DMS 273 (cell line): ENCODE data around the gene FAM114A2.
"Not testable (repeated sequence)": the region's sequence is repeated elsewhere in the genome, so short reads cannot be mapped to it uniquely, and the experiment has no call there.

Experiments used
- DNase-seq: peaks from one replicate; lab custom pipeline; 2025; ENCODE audit not compliant: unreplicated experiment; lab: John Stamatoyannopoulos, UW

FAM114A2 gene

GRCh38 chr5:154049636-154050035 lies 10.9 kb upstream of the FAM114A2 start:
- DNase-seq = no peak

GRCh38 chr5:154047324-154047723 lies 8.6 kb upstream of the FAM114A2 start:
- DNase-seq = no peak

GRCh38 chr5:154046486-154046885 lies 7.8 kb upstream of the FAM114A2 start:
- DNase-seq = no peak

GRCh38 chr5:154044581-154044980 lies 5.9 kb upstream of the FAM114A2 start:
- no peak for DNase-seq

GRCh38 chr5:154044099-154044498 lies 5.4 kb upstream of the FAM114A2 start:
- DNase-seq = no peak

- DNase-seq = no peak
Observed at GRCh38 chr5:154042766-154043165, 4.1 kb upstream of the FAM114A2 start.

- no peak for DNase-seq
Observed at GRCh38 chr5:154039458-154039829, 734 bp upstream of the FAM114A2 start.

- DNase-seq = peak; percentile 78
Observed at GRCh38 chr5:154038261-154038706, 426 bp downstream of the FAM114A2 start.

- no peak for DNase-seq
Observed at GRCh38 chr5:154034944-154035343, 3.8 kb downstream of the FAM114A2 start.

- DNase-seq = no peak
Observed at GRCh38 chr5:154031937-154032489, 6.7 kb downstream of the FAM114A2 start.

- DNase-seq = no peak
Observed at GRCh38 chr5:154025951-154026350, 12.8 kb downstream of the FAM114A2 start.

- not testable (repeated sequence) for DNase-seq
Observed at GRCh38 chr5:154018919-154019318, 19.8 kb downstream of the FAM114A2 start.

GRCh38 chr5:154015071-154015693 lies 23.5 kb downstream of the FAM114A2 start:
- DNase-seq = no peak

GRCh38 chr5:154010660-154011059 lies 28.1 kb downstream of the FAM114A2 start:
- no peak for DNase-seq

GRCh38 chr5:154005648-154006047 lies 33.1 kb downstream of the FAM114A2 start:
- DNase-seq = no peak

GRCh38 chr5:154002511-154003020 lies 36.1 kb downstream of the FAM114A2 start:
- no peak for DNase-seq

GRCh38 chr5:154002093-154002492 lies 36.6 kb downstream of the FAM114A2 start:
- no peak for DNase-seq

- DNase-seq = no peak
Observed at GRCh38 chr5:154000703-154001102, 38.0 kb downstream of the FAM114A2 start.

GRCh38 chr5:153999995-154000394 lies 38.7 kb downstream of the FAM114A2 start:
- no peak for DNase-seq

GRCh38 chr5:153998768-153999167 lies 39.9 kb downstream of the FAM114A2 start:
- no peak for DNase-seq

GRCh38 chr5:153998010-153998409 lies 40.7 kb downstream of the FAM114A2 start:
- DNase-seq = no peak

GRCh38 chr5:153991168-153991567 lies 47.5 kb downstream of the FAM114A2 start:
- DNase-seq = no peak

- no peak for DNase-seq
Observed at GRCh38 chr5:153988510-153988909, 50.2 kb downstream of the FAM114A2 start.
